CD4-positive, alpha-beta T cell treated with Interleukin-4 for 1 hour (primary cell): ENCODE measurements around the gene TAF4.

ENCODE experiments used
- DNase-seq, 2 donors: peaks; one replicate each; pipeline ENCODE4 v3.0.0-alpha.2; 2020 to 2022

Gene TAF4

DNA sequence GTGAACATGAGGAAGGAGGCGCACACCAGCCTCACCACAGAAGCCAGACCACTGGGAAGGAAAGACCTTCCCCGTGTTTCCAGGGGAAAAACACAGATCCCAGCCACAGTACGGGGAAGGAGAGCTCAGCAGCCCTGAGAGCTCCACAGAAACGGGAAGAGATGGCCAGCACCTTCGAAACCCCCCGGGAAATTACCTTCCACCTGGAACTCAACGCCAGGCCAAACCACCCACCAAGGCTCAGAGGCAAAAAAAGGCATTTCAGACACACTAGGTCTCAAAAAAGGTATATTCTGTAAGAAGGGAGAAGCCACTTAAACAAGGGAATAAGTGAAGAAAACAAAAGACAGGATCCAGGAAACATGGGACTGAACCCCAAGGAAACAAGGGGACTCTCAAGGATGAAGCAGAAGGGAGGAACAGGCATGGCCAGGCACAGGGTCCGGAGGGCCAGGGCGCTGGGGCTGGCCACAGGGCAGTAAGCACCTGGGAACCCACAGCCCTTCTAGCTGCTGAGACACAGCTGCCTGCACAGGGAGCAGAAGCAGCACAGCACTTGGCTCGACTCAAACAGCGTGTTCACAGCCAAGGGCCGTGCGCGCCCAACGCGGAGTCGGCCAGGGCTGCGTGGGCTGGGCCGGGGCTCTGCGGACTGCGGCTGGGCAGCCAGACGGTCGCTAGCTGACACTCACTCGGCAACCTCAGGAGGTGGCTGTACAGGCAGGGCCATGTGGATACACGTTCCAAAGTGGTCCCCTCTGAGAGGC is 44.6 kb downstream of the TAF4 start:
- DNase-seq, result no peak

DNA sequence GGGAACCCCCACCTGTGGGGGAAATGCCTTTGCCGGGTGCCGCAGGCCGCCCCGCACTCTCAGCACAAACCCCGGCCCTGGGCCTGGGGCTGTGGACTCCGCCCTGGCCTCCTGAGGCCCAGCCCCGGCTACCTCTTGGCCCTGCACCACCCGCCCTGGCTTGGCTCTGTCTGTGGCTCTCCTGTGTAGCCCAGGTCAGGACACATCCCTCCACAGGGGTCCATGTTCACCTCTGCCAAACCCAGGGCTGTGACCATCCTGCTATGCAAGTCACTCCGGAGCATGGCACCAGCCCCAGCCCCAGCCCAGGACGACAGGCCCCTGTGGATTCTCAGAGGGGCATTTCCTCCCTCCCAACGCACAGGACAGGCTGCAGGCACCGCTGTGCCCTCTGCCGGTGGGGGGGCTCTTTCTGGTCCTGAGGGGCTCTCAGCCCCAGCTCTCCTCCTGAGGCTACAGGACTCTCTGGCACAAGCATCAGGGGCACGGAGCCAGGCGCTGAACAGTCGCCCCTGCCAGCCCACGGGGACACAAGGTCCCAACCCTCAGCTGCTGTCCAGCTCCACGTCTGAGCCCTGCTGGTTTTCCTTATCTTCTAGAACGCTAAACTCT is 45.7 kb downstream of the TAF4 start:
- DNase-seq, result no peak

DNA sequence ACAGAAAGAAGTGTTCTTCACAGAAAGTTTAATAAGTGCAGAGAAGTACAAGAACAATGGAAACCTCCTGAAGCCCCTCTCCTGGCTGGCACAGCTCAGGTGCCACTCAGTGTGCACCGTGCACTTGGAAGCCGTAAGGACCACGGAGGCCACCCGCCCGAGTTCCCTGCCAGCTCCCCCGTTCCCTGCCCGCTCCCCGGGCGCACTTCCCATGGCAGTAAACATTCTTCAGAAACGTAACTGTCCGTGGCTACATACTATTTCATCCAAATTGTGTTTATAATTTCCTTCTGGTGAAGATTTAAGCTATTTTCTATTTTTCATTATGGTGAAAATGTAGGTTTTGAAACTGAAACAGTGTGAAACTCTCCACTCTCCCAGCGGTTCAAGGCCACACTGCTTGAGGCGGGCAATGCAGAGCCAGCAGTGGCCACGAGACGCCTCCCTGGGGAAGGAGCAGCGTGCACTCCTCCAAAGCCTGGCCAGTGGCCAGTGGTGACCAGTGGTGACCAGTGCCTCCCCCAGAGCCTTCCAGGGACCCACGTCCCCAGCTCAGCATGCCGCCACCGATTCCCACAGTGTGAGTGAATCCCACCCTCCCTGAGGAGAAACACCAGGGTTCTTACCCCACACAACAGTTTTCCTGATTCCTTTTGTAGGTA is 46.4 kb downstream of the TAF4 start:
- no peak for DNase-seq

DNA sequence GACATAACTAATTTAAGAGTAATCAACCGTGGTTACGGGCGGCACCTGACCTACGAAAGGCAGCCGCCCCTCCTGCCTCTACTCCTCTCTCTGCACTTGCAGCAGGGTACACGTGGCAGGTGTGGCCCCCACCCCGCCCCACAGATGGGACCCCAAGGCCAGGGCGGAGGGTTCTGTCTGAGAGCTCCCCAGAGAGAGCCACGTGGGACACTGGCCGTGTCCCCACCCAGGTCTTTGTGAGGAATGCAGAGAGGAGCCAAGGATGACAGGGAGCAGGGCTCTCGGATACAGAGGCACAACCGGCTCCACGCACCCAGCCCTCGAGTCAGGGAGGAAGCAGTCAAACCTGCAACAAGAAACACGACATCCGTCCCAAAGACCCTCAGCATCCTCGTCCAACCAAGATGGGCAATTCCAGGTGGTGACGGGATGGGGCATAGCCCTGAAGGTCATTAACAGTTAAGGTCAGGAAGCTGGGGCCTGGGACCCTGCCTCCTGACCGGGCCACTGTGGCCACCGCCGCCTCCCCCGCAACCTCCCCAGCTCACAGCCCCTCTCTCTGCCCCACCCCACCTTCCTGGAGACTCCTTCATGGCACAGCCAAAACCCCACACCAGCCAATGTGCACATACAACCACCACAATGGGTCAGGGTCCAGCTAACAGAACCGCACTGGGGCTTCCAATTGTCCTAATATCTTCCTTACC is 47.1 kb downstream of the TAF4 start:
- no peak for DNase-seq

DNA sequence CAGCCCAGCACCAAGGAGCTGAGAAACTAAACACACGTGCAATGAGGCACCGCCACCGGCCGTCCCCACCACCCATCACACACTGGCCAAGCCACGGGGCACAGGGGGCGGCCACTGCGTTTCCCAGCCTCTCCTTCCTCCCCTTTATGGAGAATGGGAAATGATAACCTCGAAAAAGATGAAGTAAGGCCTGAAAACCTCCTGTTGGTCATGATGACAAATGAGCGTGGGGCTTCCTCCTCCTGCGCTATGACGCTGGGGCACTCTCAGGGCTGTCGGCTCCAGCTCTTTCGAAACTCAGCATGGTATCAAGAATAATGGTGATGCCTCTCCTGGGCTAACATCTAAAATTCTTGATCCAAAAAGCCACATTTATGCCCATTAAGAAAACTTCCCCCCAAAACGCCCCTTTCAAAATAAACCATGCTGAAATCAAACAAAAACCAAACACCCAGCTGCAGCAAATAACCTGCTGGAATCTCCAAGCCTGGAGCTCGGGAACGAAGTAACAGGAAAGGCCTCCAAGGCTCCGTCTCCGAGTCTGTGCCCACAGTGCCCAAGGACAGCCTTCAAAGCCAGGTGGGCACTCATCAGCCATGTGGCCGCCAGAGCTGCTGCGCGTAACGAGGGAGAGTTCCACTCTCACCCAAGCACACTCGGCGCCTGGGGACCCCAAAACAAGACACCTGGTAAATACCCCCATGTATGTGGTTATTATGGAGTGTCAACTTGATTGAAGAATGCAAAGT is 50.0 kb downstream of the TAF4 start:
- no peak for DNase-seq

DNA sequence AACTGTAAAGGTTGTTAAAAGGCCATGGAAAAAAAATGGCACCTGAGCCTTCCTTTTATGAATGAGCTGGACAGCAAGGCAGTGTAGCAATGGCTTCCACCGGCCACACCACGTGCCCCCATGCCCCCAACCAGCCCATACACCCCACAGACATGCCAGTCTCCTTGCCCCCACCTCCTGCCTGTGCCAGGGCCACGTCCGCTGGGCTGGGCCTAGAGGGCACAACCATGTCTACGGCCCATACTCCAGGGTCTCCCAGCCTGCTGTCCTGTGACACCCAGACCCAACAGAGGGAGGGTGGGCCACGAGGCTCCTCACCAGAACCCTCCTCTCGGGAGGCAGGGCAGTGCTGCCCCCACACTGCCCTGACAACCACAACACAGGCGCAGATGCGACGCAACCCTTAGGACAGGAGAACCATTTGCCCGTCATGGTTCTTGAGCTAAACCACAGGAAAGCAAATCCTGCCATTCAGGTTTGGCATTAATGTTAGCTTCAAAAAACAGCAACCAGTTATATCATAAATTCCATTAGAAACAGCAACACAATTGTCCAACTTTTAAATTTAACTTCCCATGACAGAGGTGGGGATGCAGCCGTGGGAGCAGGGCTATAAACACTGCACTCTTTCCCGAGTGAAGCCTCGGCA is 50.7 kb downstream of the TAF4 start:
- DNase-seq, result no peak

DNA sequence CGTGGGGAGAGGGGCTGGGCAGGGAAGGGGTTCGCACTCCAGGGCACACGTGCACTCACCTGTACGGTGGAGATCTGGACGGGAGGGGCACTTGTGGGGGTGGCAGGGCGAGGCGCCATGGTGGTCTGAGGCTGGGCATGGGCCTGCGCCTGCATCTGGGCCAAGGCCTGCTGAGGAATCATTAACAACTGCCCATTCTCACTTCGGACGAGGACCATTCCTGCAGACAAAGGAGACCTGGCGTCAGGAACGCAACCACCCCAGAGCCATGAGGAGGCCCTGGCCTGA is 51.2 kb downstream of the TAF4 start:
- no peak for DNase-seq

DNA sequence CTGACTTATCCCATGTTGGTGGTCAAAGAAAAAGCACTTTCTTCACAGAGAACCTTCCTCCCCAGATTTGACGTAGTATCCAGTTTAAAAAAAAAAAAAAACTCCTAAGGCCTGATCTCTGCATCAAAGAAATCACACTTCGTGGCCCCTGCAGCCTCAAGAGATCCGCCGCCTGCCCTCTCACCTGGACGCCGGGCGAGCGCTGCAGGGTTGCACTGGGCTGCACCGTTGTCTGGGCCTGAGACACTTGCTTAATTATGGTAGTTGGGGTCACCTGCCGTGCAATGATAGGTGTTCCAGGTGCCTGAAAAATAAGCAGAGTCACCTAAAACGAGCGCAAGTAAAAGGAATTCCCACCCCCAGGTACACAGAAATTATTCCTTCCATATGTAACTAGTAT is 53.0 kb downstream of the TAF4 start:
- DNase-seq, result no peak

DNA sequence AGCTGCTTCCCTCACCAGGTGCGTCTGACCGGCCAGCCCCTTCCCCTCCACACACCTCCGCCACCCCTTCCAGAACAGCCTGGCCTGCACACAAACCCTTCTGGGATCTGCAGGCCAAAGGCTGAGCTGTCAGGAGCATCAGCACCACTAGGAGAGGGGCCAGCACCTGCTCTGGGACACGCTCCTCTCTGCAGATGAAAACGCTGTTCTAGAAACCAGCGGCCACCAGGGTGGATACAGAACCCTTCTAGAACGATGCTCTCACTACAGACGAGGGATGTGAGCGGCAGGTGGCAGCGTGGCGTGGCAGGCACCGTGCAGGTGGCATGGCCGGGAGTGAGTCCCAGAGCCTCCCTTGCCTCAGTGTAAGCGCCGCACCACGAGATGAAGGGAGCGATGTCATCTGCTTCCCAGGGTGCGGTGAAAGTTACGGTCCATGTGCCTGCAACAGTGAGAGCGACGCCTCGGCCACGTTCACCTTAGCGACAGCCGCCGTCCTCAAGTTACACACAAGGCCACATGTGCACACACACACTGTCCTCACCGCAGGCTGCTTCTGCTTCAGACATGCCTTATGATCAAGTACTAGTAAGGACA is 53.6 kb downstream of the TAF4 start:
- DNase-seq, result no peak

DNA sequence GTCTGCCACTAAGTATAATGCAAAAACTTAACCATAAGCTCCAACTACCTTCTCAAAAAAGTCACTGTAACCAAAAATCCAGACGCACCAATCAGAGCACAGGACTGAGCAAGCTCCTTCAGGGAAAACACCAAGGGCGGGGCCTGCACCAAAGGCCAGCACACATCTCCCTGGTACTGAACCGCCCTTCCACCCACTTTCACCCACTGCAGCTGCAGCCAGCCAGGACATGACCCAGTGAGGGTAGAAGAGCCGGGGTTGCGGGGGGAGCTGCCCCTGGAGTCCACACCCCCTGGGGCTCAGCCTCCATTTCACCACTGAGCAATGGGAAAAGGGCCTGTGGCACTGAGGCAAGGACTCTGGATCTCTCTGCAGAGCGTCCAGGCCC is 54.3 kb downstream of the TAF4 start:
- DNase-seq, result no peak

DNA sequence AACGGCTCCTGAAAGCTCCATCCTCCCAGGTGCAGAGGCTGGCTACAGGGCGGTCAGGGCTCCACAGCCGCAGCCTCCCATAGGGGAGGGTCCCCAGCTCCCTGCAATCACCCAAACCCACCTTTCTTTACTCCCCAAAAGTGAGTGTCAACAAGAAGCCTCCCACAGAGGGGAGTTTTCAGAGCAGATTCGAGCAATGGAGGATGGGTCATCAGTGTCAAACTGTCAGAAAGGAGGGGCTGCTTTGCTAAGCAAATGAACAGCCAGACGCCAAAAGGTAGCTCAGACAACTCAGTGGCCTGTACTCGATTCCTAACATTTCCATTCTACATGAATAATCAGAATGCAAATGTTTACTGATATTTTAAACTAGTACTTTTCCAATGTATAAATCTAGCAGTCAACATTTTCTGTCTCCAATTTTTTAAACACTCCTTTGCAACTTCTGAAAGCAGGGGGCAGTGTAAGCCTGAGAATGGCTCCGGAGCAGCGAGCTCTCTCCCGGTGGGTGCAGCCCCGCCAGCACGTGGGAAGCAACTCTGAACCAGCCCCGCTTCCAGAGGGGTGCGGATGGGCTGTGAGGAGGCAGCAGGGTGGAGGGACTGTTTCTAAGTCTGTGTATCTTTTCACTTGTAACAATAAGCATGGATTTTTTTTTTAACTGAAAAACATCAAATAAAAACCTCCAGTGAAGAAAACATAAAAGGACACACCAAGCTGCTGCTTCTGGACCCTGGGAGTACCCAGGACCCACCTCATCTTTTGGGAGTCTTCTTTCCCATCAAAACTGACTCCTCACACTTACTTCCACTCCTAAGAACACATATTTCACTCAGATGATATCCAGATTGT is 54.9 kb downstream of the TAF4 start:
- peak; percentile 62 to 71 for DNase-seq

DNA sequence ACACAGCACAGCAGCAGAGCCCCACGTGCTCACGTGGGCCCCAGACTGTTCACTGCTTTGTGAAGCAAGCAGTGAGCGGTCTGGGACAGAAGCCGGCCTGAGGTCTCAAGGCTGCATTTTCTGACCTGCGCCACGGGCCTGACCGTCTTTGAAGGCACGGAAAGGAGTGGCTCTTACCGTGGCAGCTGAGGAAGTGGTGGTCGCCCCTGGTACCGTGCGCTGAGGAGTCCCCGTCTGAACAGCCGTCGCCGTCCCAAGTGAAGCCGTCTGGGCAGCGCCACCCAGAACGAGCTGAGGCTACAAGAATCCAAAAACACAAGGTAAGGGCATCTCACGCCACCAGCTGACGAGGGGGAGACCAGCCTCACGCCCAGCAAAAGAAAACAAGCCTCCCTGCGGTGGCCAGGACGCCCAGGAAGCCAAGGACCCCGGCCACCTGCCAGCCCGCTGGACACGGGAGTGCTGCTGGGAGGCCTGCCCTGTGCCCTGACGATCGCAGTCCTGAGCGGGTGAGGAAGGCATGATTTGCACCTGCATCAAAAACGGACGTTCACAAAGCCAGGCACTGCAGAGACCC is 55.7 kb downstream of the TAF4 start:
- DNase-seq, result no peak

DNA sequence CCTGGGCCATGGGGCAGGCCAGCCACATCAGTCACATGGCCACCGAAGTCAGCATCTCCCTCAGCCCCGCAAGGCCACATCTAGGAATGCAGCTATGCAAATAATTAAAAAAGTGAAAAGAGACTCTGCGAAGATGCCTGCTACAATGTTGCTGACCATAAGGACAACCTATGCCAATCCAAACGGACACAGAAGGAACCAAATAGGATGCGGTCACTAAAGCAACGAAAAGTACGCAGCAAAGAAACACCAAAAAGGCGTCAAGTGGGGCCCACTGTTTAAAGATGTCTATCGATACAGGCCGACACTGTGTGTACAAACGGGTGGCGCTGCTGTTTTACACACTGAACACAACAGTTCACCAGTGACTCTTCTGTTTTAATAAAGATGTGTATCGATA is 56.4 kb downstream of the TAF4 start:
- DNase-seq, result no peak

DNA sequence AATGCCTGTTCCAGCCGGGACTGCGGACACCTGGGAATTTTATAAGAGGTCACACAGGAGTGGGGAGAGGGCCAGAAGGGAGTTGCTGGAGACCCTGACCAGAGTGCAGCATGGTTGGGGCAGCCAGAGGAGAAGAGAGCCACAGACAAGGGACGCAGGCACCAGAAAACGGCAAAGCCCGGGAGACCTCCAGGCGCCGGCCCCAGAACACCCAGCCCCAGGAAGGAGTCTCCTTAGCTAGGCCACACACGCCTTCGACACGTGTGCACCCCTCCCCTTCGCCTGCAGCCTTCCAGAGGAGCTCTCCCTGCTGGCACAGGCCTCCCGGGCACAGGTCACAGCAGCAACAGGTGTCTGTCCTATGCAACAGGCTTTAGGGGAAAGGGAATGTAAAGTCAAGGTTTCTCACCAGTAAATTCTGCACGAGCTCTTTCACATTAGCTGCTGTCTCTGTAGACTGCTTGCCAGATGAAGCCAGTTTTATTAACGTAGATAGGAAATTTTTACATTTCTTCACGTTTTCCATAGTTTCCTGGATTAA is 57.0 kb downstream of the TAF4 start:
- DNase-seq, result no peak

DNA sequence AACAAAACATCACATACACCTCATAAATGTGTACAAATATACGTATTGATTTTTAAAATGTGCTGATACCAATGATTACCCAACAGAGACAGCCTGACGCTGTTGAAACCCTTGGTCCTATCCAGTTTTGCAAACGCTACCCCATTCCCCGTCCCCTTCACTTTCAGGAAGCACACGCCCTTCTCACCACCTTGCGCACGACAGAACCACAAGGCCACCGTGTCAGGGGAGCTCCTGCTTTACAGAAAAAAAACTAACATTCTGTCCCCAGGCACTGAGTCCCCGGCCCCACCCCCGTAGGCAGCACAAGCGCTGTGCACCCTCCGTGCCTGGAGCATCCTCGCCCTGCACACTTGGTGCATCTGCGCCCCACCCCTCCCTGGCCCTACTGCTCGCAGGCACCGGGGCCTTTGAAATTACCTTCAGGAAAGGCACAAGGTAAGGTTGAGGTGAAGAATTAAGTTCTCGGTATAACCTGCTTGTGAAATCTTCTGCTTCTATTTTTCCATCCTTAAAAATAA is 58.5 kb downstream of the TAF4 start:
- DNase-seq, result no peak

DNA sequence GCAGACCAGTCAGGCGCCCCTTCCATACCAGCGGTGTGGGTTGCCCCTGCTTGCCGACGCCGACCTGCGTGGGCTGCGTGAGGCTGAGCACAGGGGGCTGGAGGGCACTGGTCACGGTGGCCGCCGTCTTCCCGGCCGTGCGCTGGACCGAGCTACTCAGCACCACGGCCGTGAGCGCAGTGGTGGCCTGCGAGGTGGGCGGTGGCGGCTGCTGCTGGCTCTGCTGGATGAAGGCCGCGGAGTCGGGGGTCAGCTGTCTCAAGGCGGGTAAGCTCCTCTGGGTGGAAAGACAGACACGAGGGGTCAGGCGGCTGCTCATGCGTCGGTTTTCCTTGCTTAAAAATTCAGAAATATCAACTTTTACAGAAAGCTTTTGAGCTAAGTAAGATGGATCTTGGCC is 59.2 kb downstream of the TAF4 start:
- no peak for DNase-seq

DNA sequence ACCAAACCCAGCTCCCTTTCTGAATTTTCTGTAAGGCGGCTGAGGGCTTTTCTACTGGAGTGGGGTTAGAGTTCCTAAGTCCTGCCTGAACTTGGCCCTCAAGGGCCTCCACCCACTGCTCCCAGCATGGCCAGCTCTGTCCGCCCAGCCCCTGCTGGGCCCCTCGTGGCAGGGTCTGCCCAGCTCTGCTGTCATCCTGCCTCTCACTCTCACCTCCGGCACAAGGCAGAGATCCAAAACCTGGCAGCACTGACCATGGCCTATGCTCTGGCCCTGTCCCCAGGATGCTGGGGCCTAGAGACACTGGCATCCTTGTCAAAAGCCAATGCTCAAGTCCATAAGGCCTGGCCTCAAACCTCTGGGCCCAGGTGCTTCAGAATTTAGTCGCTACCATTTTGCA is 61.1 kb downstream of the TAF4 start:
- DNase-seq, result no peak

DNA sequence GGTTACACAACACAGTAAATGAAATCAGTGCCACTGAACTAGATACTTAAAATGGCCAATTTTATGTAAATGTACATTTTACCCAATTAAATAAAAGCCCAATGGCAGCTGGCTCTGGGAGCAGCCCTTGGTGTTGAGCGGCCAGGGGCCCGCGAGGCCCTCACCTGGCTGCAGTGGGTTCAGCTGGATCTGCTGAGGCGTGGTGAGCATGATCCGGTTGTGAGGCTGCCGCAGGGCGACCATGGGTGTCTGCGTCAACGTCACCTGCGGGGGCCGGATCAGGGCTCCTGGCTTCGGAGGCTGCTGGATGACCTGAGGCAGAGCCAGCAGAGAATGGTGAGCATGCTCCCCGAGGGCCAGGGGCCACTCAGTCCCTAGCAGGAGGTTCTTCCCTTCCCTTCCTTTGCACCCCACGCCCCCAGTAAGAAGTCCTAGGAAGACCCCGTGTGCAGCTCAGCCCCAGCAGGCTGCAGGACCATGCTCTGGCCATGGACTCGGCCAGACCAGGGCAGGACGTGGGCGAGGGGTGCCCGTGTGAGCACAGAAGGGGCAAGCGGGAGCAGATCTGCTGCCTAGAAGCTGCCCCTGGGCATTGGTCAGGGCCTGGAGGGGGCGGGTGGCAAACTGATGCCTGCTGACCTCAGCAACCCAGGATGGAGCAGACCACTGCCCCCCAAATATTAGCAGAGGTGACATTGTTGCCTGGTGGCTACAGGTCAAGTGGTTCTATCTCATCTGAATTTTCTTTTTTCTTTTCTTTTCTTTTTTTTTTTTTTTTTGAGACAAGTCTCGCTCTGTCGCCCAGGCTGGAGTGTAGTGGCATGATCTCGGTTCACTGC is 61.9 kb downstream of the TAF4 start:
- no peak for DNase-seq

DNA sequence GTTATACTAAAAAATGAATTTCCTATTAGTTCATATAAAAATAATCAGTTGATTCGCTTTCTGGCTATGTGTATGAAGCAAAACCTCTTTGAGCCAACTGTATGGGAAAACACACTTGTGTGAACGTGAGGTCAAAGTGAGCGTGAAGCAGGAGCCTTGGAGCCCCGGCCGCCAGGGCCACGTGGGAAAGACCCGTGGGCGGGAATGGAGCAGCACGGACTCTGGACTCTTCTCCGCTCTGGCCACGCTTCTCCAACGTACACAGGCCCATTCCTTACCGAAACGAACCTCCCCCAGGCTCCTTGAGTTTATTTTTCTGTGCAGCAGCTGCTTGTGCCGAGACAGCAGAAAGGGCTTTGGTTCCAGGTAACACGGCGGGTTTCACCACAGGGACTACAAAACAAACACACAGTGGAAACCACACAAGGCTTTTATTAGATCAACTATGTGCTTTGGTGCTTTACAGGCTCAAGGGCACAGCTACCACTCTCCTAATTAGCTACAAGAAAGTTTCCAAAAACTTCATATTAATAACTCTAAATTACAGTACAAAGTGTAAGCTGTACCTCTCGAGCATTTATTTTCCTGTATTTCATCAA is 62.7 kb downstream of the TAF4 start:
- no peak for DNase-seq
